VCaP (cell line): ENCODE data around the gene FHL1.

Experiments
- H3K27ac ChIP-seq: fragments of 450-650 bp; 2 replicates; pipeline ENCODE4 v1.5.1; 2017
- TF ChIP-seq, protein P1 (sequence below): fragments of 450-650 bp; conservative IDR thresholded peaks from 2 replicates; pipeline ENCODE4 v1.5.1; 2017; ENCODE audit warnings: mild to moderate bottlenecking, moderate library complexity

FHL1 gene

DNA sequence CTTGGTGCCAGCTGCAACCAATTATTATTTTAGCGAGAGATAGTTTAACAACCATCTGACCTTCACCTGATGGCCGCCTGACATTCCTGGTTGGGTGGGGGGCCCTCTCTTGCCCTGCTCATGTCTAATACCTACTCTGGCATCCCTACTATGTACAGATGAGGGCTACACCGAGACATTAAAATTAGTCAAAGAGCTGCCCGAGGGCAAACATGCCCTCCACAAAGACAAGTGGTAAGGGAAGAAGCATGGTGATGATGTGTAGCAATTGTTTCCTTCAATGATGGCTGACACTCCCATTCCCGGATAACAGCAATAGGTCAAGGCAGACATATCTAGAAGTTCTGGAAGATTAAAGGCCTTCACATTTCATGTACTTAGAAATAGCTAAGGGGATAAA, 54.3 kb downstream of the FHL1 start:
- TF ChIP-seq, protein P1, sequence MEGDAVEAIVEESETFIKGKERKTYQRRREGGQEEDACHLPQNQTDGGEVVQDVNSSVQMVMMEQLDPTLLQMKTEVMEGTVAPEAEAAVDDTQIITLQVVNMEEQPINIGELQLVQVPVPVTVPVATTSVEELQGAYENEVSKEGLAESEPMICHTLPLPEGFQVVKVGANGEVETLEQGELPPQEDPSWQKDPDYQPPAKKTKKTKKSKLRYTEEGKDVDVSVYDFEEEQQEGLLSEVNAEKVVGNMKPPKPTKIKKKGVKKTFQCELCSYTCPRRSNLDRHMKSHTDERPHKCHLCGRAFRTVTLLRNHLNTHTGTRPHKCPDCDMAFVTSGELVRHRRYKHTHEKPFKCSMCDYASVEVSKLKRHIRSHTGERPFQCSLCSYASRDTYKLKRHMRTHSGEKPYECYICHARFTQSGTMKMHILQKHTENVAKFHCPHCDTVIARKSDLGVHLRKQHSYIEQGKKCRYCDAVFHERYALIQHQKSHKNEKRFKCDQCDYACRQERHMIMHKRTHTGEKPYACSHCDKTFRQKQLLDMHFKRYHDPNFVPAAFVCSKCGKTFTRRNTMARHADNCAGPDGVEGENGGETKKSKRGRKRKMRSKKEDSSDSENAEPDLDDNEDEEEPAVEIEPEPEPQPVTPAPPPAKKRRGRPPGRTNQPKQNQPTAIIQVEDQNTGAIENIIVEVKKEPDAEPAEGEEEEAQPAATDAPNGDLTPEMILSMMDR = no peak
- H3K27ac ChIP-seq = no peak overlapping the region

DNA sequence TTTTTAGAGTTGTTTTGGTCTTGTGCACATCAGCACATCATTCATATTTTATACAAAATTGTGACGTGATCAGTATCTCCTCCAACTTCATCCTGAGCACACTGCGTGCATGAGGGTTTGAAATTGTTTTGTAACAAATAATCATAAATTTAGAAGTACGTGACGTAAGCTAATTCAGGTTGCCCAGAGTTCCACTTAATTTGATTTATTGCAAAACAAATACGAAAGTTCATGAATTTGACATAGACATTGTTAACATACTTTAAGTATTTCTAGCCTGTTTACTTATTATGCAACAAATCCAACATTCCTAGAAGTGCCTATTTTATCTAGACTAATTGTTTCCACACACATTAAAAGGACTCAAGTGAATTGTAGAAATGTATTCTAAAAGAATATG, 55.6 kb downstream of the FHL1 start:
- no peak overlapping the region for H3K27ac ChIP-seq
- TF ChIP-seq, protein P1 = no peak

DNA sequence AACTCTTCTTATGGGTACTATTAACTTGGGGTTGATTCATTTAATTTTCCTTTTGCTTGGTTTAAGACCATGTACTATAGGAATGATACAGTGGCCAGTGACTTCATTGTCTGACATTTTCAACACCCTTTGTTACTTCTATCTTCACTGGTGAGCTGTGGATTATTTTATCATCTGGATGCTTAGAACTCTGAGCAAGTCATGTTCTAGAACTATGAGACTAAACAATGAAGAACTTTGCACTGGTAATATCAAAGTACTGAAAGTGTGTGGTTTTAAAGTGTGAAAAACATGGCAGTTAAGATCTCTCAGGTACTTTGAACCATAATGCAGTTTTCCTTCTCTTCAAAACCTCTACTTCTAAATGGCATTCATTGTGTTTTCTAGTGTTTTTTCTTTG, 56.1 kb downstream of the FHL1 start:
- H3K27ac ChIP-seq = no peak overlapping the region
- TF ChIP-seq, protein P1 = no peak

DNA sequence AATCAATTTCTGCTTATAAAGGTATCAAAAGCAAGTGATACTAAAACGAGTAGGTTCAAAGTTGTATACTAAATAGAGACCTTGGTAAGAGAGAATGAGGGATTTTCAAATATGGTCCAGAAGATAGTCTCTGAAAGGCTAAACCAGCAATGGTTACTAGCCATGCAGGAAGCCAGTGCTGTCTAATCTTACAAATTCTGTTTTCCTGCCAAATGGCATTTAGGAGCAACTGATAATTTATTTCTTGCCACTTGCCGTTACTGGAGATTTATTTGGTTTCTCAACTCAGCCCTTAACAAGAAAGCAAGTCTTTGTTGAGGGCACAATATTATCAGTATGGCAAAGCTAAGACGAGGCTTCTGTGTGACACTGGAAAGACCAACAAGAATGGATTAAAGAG, 56.6 kb downstream of the FHL1 start:
- H3K27ac ChIP-seq = no peak overlapping the region

DNA sequence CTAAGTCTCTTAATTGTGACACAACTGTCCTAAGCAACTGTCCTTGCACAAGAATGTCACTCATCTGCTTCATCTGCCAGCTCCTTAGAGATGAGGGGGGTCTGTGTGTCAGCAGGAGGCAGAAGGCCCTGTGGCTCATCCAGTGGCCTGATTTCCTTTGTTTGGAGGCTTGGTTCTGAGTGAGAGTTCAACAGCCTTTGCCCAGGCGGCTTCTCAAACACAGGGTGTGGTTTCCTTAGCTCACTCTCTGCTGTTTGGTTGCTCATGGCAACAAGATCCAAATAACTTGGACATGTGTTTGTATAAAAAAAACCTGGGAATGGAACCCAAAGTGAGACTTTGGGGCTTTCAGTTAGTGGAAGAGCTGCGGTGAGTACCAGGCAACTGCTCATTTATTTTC, 57.2 kb downstream of the FHL1 start:
- no peak overlapping the region for H3K27ac ChIP-seq
- TF ChIP-seq, protein P1 = no peak

More for the DNA sequence above, 56.6 kb downstream of the FHL1 start:
- TF ChIP-seq, protein P1 = no peak

DNA sequence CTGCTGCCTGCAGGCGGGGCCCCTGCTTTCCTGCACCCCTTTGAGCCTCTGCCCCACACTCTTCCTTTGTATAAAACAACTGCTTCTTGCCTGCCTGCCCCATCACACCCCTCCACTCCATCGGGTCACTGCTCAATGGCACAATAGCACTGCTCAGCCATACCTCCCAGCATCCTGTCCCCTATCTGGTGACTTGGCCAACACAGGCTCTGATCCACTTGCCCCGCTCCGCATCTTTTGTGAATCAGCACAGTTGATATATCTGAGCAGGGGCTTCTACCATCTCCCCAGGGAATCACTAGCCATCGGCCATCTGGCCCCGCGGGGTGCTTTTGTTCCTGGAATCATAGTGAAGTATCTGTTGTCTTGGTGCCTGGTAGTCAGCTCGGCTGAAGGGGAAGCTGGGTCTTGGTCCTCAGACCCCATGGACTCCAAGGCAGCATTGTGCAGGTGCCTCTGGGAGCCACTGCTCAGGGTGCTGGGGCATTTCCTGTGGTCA, 58.6 kb downstream of the FHL1 start:
- TF ChIP-seq, protein P1 = no peak
- no peak overlapping the region for H3K27ac ChIP-seq

DNA sequence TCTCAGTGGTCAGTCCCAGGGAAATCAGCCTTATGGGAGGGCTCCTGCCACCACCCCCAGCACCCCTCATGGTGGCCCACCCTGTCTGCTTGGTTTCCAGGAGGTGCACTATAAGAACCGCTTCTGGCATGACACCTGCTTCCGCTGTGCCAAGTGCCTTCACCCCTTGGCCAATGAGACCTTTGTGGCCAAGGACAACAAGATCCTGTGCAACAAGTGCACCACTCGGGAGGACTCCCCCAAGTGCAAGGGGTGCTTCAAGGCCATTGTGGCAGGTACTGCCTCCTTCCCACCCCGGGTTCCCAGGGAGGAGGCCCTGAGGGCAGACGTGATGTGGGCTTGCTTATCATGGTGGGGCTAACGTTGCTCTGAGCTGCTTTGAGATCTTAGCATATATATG, 59.6 kb downstream of the FHL1 start:
- TF ChIP-seq, protein P1 = no peak
- no peak overlapping the region for H3K27ac ChIP-seq

DNA sequence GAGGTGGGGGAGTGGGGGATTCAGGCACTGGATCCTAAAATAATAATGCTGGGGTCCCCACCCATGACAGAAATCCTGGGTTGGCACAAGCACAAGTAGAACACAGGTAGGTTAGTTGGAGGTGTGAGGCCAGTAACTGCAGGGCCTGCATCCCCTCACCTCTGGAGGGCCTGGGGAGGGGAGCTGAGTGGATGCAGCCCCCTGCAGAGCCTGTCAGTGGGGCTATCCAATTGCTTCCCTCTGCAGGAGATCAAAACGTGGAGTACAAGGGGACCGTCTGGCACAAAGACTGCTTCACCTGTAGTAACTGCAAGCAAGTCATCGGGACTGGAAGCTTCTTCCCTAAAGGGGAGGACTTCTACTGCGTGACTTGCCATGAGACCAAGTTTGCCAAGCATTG, 60.2 kb downstream of the FHL1 start:
- TF ChIP-seq, protein P1 = no peak
- H3K27ac ChIP-seq = no peak overlapping the region
